Subcutaneous adipose tissue (tissue), 4 donors: Measurements from ENCODE around the gene GCLC. TPM values are rescaled to one million over a fixed set of nuclear protein-coding genes. Genes with fewer than 3 reads are reported as not detected.

Source experiments
- CTCF ChIP-seq: fragments of 450-650 bp; IDR thresholded peaks from one replicate; pipeline ENCODE4 v1.5.1; 2016; ENCODE audit warnings: low read depth, mild to moderate bottlenecking, control low read depth, antibody characterized with exemption, moderate library complexity
- total RNA-seq, 4 donors: library from RNA; depleted of rRNA; stranded (reverse); fragments of >200 nt; gene quantifications; one replicate each; pipeline ENCODE4 v1.1.0, GENCODE V29; 2016

Gene GCLC
- total RNA-seq, 4 donors from 2014 or later, result 46.9 to 114 (median 56.8) TPM

GRCh38 chr6:53504512-53504911 lies 40.4 kb downstream of the GCLC start:
- no peak for TF ChIP-seq CTCF

GRCh38 chr6:53503060-53503459 lies 41.8 kb downstream of the GCLC start:
- no peak for TF ChIP-seq CTCF

- TF ChIP-seq CTCF, result no peak
Observed at GRCh38 chr6:53501432-53501831, 43.5 kb downstream of the GCLC start.

- TF ChIP-seq CTCF, result no peak
Observed at GRCh38 chr6:53500095-53500494, 44.8 kb downstream of the GCLC start.

GRCh38 chr6:53499094-53499493 lies 45.8 kb downstream of the GCLC start:
- TF ChIP-seq CTCF, result no peak

GRCh38 chr6:53498649-53499048 lies 46.3 kb downstream of the GCLC start:
- TF ChIP-seq CTCF, result no peak

GRCh38 chr6:53497905-53498304 lies 47.0 kb downstream of the GCLC start:
- no peak for TF ChIP-seq CTCF
